Parathyroid adenoma (tissue), 2 donors: ENCODE results near the gene GOLGA8G.
"Not testable (repeated sequence)": the region's sequence is repeated elsewhere in the genome, so short reads cannot be mapped to it uniquely, and the experiment has no call there.

Experiments used
- H2AFZ ChIP-seq: fragments of 300-600 bp; sonication (generic); one replicate; pipeline ENCODE4 v1.7.0; 2017; ENCODE audit warnings: antibody characterized with exemption, mild to moderate bottlenecking
- H3K27ac ChIP-seq: fragments of 300-600 bp; sonication (generic); one replicate; pipeline ENCODE4 v1.7.0; 2017
- H3K27me3 ChIP-seq: fragments of 300-600 bp; sonication (generic); one replicate; pipeline ENCODE4 v1.7.0; 2017; ENCODE audit warnings: low read length; ENCODE audit not compliant: control insufficient read depth, insufficient read depth
- H3K36me3 ChIP-seq: fragments of 300-600 bp; sonication (generic); one replicate; pipeline ENCODE4 v1.7.0; 2017; ENCODE audit warnings: low read length; ENCODE audit not compliant: control insufficient read depth, insufficient read depth
- H3K4me1 ChIP-seq: fragments of 300-600 bp; sonication (generic); one replicate; pipeline ENCODE4 v1.7.0; 2017; ENCODE audit warnings: control low read depth
- H3K4me2 ChIP-seq: fragments of 300-600 bp; sonication (generic); one replicate; pipeline ENCODE4 v1.7.0; 2017; ENCODE audit warnings: low read length
- H3K4me3 ChIP-seq: fragments of 300-600 bp; sonication (generic); one replicate; pipeline ENCODE4 v1.7.0; 2017; ENCODE audit warnings: low read depth, low read length
- H3K79me2 ChIP-seq: fragments of 300-600 bp; sonication (generic); one replicate; pipeline ENCODE4 v1.7.0; 2017; ENCODE audit warnings: control low read depth
- H3K9ac ChIP-seq: fragments of 300-600 bp; sonication (generic); one replicate; pipeline ENCODE4 v1.7.0; 2017; ENCODE audit warnings: mild to moderate bottlenecking
- H3K9me3 ChIP-seq: fragments of 300-600 bp; sonication (generic); one replicate; pipeline ENCODE4 v1.7.0; 2017; ENCODE audit warnings: low read length; ENCODE audit not compliant: control insufficient read depth
- donor health status: primary hyperparathyroidism.

Gene GOLGA8G

GRCh38 chr15:28532954-28533353 lies at the start of gene GOLGA8G:
GOLGA8G (minus strand) TSS chr15:28532971; CDS start chr15:28532909, 62 bp downstream.
- H3K9ac ChIP-seq, H3K9me3 ChIP-seq, H3K79me2 ChIP-seq, H2AFZ ChIP-seq, H3K4me2 ChIP-seq, H3K27ac ChIP-seq, H3K27me3 ChIP-seq, H3K4me1 ChIP-seq, H3K36me3 ChIP-seq, H3K4me3 ChIP-seq: not testable (repeated sequence)

- not testable (repeated sequence) for H3K79me2 ChIP-seq, H3K4me1 ChIP-seq
Measured at GRCh38 chr15:28573351-28573750, 40.6 kb upstream of the GOLGA8G start.

GRCh38 chr15:28553268-28553667 lies 20.5 kb upstream of the GOLGA8G start, which contains the start of gene GOLGA6L25:
GOLGA6L25 (plus strand) TSS chr15:28553568; CDS start chr15:28553629, 61 bp downstream.
- not testable (repeated sequence) for H3K9ac ChIP-seq, H3K4me3 ChIP-seq, H3K27ac ChIP-seq, H2AFZ ChIP-seq, H3K27me3 ChIP-seq, H3K36me3 ChIP-seq, H3K4me1 ChIP-seq, H3K79me2 ChIP-seq, H3K4me2 ChIP-seq, H3K9me3 ChIP-seq

More at GRCh38 chr15:28573351-28573750, 40.6 kb upstream of the GOLGA8G start:
- not testable (repeated sequence) for H3K27ac ChIP-seq, H2AFZ ChIP-seq, H3K27me3 ChIP-seq, H3K36me3 ChIP-seq, H3K9me3 ChIP-seq, H3K4me2 ChIP-seq, H3K9ac ChIP-seq, H3K4me3 ChIP-seq

GRCh38 chr15:28515208-28515607 lies 17.6 kb downstream of the GOLGA8G start:
- not testable (repeated sequence) for H3K4me3 ChIP-seq, H3K9me3 ChIP-seq, H3K9ac ChIP-seq

GRCh38 chr15:28514128-28514527 lies 18.6 kb downstream of the GOLGA8G start:
- H3K27me3 ChIP-seq, H2AFZ ChIP-seq, H3K36me3 ChIP-seq, H3K4me3 ChIP-seq, H3K79me2 ChIP-seq, H3K4me1 ChIP-seq, H3K9ac ChIP-seq, H3K4me2 ChIP-seq, H3K27ac ChIP-seq, H3K9me3 ChIP-seq: not testable (repeated sequence)

More at GRCh38 chr15:28515208-28515607, 17.6 kb downstream of the GOLGA8G start:
- H3K27me3 ChIP-seq, H3K4me2 ChIP-seq, H3K79me2 ChIP-seq, H3K36me3 ChIP-seq, H2AFZ ChIP-seq, H3K27ac ChIP-seq, H3K4me1 ChIP-seq: not testable (repeated sequence)

- H3K9ac ChIP-seq, H3K27me3 ChIP-seq, H3K4me1 ChIP-seq, H3K9me3 ChIP-seq, H3K27ac ChIP-seq, H3K79me2 ChIP-seq, H3K4me2 ChIP-seq, H3K4me3 ChIP-seq, H3K36me3 ChIP-seq, H2AFZ ChIP-seq: not testable (repeated sequence)
Measured at GRCh38 chr15:28508217-28508889, 24.4 kb downstream of the GOLGA8G start.

- H3K4me1 ChIP-seq, H3K4me3 ChIP-seq, H2AFZ ChIP-seq, H3K4me2 ChIP-seq, H3K9ac ChIP-seq, H3K79me2 ChIP-seq, H3K36me3 ChIP-seq, H3K9me3 ChIP-seq, H3K27ac ChIP-seq, H3K27me3 ChIP-seq: not testable (repeated sequence)
Measured at GRCh38 chr15:28481340-28481739, 51.4 kb downstream of the GOLGA8G start.
